SK-N-SH (cell line): ENCODE measurements around the gene OST4. TPM values are rescaled to one million over a fixed set of nuclear protein-coding genes. Genes with fewer than 3 reads are reported as not detected.

Experiments used
- CTCF ChIA-PET: fragments of 300-600, 350-600 bp; formaldehyde crosslinking; extraction: SDS; loops from one replicate; lab custom pipeline; 2021; lab: Yijun Ruan, JAX
- POLR2A ChIA-PET: fragments of 350-600 bp; sonication (Branson Sonifier 250); formaldehyde crosslinking; extraction: SDS; loops from one replicate; lab custom pipeline; 2020; ENCODE audit warnings: antibody characterized with exemption, inconsistent platforms; lab: Yijun Ruan, JAX
- DNase-seq: peaks from one replicate; pipeline ENCODE4 v3.0.0; 2012
- H2AFZ ChIP-seq: fragments of 200-600 bp; sonication (generic); 2 replicates; pipeline ENCODE4 v1.8.1; 2016; ENCODE audit warnings: antibody characterized with exemption, mild to moderate bottlenecking, low read depth
- H3F3A ChIP-seq: fragments of 200-600 bp; sonication (generic); replicated peaks from 2 replicates; pipeline ENCODE3; 2016; ENCODE audit warnings: antibody characterized with exemption, mild to moderate bottlenecking; ENCODE audit not compliant: insufficient read depth
- H3K27ac ChIP-seq, 2 experiments: fragments of 200-500 bp in 1 of 2; fragments of 200-600 bp in 1 of 2; sonication (Bioruptor generic) in 1 of 2; sonication (generic), shearing (Covaris generic) in 1 of 2; 2 replicates each; pipeline versions ENCODE4 v1.5.1 to v1.6.1; 2014 to 2016; ENCODE audit warnings: low read depth in 2 of 2, inconsistent platforms in 1 of 2, low read length in 1 of 2, mild to moderate bottlenecking in 1 of 2, mixed read lengths in 1 of 2
- H3K27me3 ChIP-seq: fragments of 200-600 bp; sonication (generic), shearing (Covaris generic); 2 replicates; pipeline ENCODE4 v1.6.1; 2016; ENCODE audit warnings: mixed run types; ENCODE audit not compliant: insufficient read depth
- H3K36me3 ChIP-seq, 2 experiments: fragments of 200-500 bp in 1 of 2; fragments of 200-600 bp in 1 of 2; sonication (Bioruptor generic) in 1 of 2; sonication (generic) in 1 of 2; replicated peaks in 1 of 2; 2 replicates each; pipeline versions ENCODE3 to v1.5.1; 2014 to 2016; ENCODE audit warnings: low read length in 1 of 2, mild to moderate bottlenecking in 1 of 2; ENCODE audit not compliant: insufficient read depth in 2 of 2, control insufficient read depth in 1 of 2
- H3K4me1 ChIP-seq, 2 experiments: fragments of 200-500 bp in 1 of 2; fragments of 200-600 bp in 1 of 2; sonication (Bioruptor generic) in 1 of 2; sonication (generic), shearing (Covaris generic) in 1 of 2; 2 replicates each; pipeline versions ENCODE4 v1.5.1 to v1.6.1; 2014 to 2016; ENCODE audit warnings: low read depth in 1 of 2, low read length in 1 of 2, mixed run types in 1 of 2; ENCODE audit not compliant: insufficient read depth in 2 of 2, control insufficient read depth in 1 of 2
- H3K4me2 ChIP-seq: fragments of 200-600 bp; sonication (generic), shearing (Covaris generic); 2 replicates; pipeline ENCODE4 v1.6.1; 2017; ENCODE audit warnings: mixed run types
- H3K4me3 ChIP-seq, 2 experiments: fragments of 200-500 bp in 1 of 2; fragments of 200-600 bp in 1 of 2; sonication (Bioruptor generic) in 1 of 2; sonication (generic), shearing (Covaris generic) in 1 of 2; 2 replicates each; pipeline versions ENCODE4 v1.5.1 to v1.8.1; 2014 to 2016; ENCODE audit warnings: low read depth in 2 of 2, inconsistent platforms in 1 of 2, low read length in 1 of 2, mild to moderate bottlenecking in 1 of 2, mixed read lengths in 1 of 2, moderate library complexity in 1 of 2
- H3K79me2 ChIP-seq: fragments of 200-600 bp; sonication (generic); 2 replicates; pipeline ENCODE4 v1.8.1; 2017; ENCODE audit warnings: mild to moderate bottlenecking; ENCODE audit not compliant: insufficient read depth
- H3K9ac ChIP-seq: fragments of 200-600 bp; sonication (generic); 2 replicates; pipeline ENCODE4 v1.6.1; 2017; ENCODE audit warnings: mixed run types
- H3K9me2 ChIP-seq: fragments of 200-600 bp; sonication (generic); 2 replicates; pipeline ENCODE4 v1.6.1; 2017; ENCODE audit warnings: mixed run types
- H3K9me3 ChIP-seq: fragments of 200-600 bp; sonication (generic); 2 replicates; pipeline ENCODE4 v1.6.1; 2017; ENCODE audit warnings: mixed run types, mild to moderate bottlenecking, moderate library complexity
- H4K20me1 ChIP-seq: fragments of 200-600 bp; sonication (generic); 2 replicates; pipeline ENCODE4 v1.6.1; 2017; ENCODE audit warnings: mild to moderate bottlenecking, mixed run types; ENCODE audit not compliant: insufficient read depth
- CHD2 ChIP-seq: fragments of 150-350 bp; IDR thresholded peaks from 2 replicates; pipeline ENCODE4 v1.6.1; 2018; ENCODE audit warnings: low read length; ENCODE audit not compliant: partially characterized antibody
- ELF1 ChIP-seq: IDR thresholded peaks from 2 replicates; pipeline ENCODE4 v1.4.0; 2012
- EZH2phosphoT487 ChIP-seq: fragments of 200-600 bp; sonication (generic); IDR thresholded peaks from 2 replicates; pipeline ENCODE4 v1.6.1; 2017; ENCODE audit warnings: low read depth, mixed run types, mild to moderate bottlenecking, antibody characterized with exemption, moderate library complexity, borderline replicate concordance
- FOXJ3 ChIP-seq: sonication (generic); formaldehyde crosslinking; IDR thresholded peaks from 2 replicates; pipeline ENCODE4 v1.5.1; 2020; ENCODE audit warnings: mild to moderate bottlenecking, missing genetic modification reagents
- FOXM1 ChIP-seq: IDR thresholded peaks from 2 replicates; pipeline ENCODE4 v1.4.0; 2012; ENCODE audit warnings: low read depth, mild to moderate bottlenecking
- GATA2 ChIP-seq: sonication (generic); formaldehyde crosslinking; IDR thresholded peaks from 2 replicates; pipeline ENCODE4 v1.5.0; 2020; ENCODE audit warnings: mild to moderate bottlenecking, missing genetic modification reagents
- MXI1 ChIP-seq: IDR thresholded peaks from 2 replicates; pipeline ENCODE4 v1.6.1; 2012; ENCODE audit warnings: mild to moderate bottlenecking, low read depth, low read length, improper control_type of control experiment
- NRF1 ChIP-seq: IDR thresholded peaks from 2 replicates; pipeline ENCODE4 v1.6.1; 2012; ENCODE audit warnings: low read depth, mild to moderate bottlenecking, low read length
- RAD21 ChIP-seq: IDR thresholded peaks from 2 replicates; pipeline ENCODE4 v1.6.1; 2012; ENCODE audit warnings: mild to moderate bottlenecking, low read length
- RFX5 ChIP-seq: IDR thresholded peaks from 2 replicates; pipeline ENCODE4 v1.6.1; 2012; ENCODE audit warnings: mild to moderate bottlenecking, improper control_type of control experiment, low read length
- TEAD4 ChIP-seq: IDR thresholded peaks from 2 replicates; pipeline ENCODE4 v1.4.0; 2012; ENCODE audit warnings: mild to moderate bottlenecking, borderline replicate concordance; ENCODE audit not compliant: insufficient read depth
- YY1 ChIP-seq: IDR thresholded peaks from 2 replicates; pipeline ENCODE4 v1.4.0; 2012; ENCODE audit warnings: low read depth, mild to moderate bottlenecking
- ZBTB33 ChIP-seq: IDR thresholded peaks from 2 replicates; pipeline ENCODE4 v1.4.0; 2012; ENCODE audit warnings: low read depth, borderline replicate concordance
- WGBS: methylation state at CpG from one replicate; pipeline ENCODE4 v1.1.6; 2017; ENCODE audit warnings: low lambda C conversion rate; 5-methylcytosine and 5-hydroxymethylcytosine counted together
- polyA plus RNA-seq, 3 experiments: library from polyadenylated mRNA; depleted of rRNA; stranded (reverse); fragments of >200 nt; gene quantifications; 2 replicates each; pipeline ENCODE4 v1.2.3, GENCODE V29; 2012
- TF ChIP-seq, protein P1 (sequence below): IDR thresholded peaks from 2 replicates; pipeline ENCODE4; 2012
- TF ChIP-seq, protein P2 (sequence below): fragments of 150-350 bp; IDR thresholded peaks from 2 replicates; pipeline ENCODE4 v1.6.1; 2017; ENCODE audit warnings: antibody characterized with exemption, low read length, low read depth, borderline replicate concordance
- TF ChIP-seq, protein P3 (sequence below): IDR thresholded peaks from 2 replicates; pipeline ENCODE4 v1.4.0; 2012; ENCODE audit warnings: low read depth

Gene OST4
- polyA plus RNA-seq, 1 of the 3 experiments (the other 2 are of a cell fraction): 1,851 TPM

GRCh38 chr2:27039426-27039825, 32.0 kb downstream of the OST4 start:
- H3K4me3 ChIP-seq: no peak overlapping the region
- TF ChIP-seq NRF1 (no peak), YY1 (no peak), RAD21 (no peak), MXI1 (no peak), RFX5 (no peak), FOXJ3 (no peak), FOXM1 (no peak), GATA2 (CRISPR knock-in tag) (no peak), TEAD4 (no peak), ELF1 (no peak), CHD2 (no peak)
- TF ChIP-seq, protein P1, sequence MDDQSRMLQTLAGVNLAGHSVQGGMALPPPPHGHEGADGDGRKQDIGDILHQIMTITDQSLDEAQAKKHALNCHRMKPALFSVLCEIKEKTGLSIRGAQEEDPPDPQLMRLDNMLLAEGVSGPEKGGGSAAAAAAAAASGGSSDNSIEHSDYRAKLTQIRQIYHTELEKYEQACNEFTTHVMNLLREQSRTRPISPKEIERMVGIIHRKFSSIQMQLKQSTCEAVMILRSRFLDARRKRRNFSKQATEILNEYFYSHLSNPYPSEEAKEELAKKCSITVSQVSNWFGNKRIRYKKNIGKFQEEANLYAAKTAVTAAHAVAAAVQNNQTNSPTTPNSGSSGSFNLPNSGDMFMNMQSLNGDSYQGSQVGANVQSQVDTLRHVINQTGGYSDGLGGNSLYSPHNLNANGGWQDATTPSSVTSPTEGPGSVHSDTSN: no peak
- TF ChIP-seq, protein P2, sequence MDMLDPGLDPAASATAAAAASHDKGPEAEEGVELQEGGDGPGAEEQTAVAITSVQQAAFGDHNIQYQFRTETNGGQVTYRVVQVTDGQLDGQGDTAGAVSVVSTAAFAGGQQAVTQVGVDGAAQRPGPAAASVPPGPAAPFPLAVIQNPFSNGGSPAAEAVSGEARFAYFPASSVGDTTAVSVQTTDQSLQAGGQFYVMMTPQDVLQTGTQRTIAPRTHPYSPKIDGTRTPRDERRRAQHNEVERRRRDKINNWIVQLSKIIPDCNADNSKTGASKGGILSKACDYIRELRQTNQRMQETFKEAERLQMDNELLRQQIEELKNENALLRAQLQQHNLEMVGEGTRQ: no peak
- ChIA-PET POLR2A (interaction anchor here (1.5 to 2.7 kb wide), 2 partner anchors 10 to 11 kb away, joined by 4 to 8 read pairs; partner anchors contain the start of gene AGBL5), CTCF (interaction anchor here (0.8 to 2.3 kb wide), 7 partner anchors 11 to 78 kb away, joined by 3 to 12 read pairs (median 6); partner anchors contain the start of gene KHK)
- H3K9ac ChIP-seq: no peak overlapping the region
- peaks cover 3 to 10% of the 10 kb centered on the region in 2 experiments; a peak in 2 of 4 replicates for H3K4me1 ChIP-seq
- no peaks in the 10 kb centered on the region for H3K27me3 ChIP-seq
- no peaks in the 10 kb centered on the region for H3K9me3 ChIP-seq
- H3F3A ChIP-seq: peaks cover 15% of the 10 kb centered on the region
- 96% methylated on average over 6 of the region's 6 CpGs for WGBS
- no peaks in the 10 kb centered on the region for H3K9me2 ChIP-seq
- H3K36me3 ChIP-seq: peaks cover 31 to 81% of the 10 kb centered on the region in 2 experiments
- no peak overlapping the region for H3K27ac ChIP-seq
- H4K20me1 ChIP-seq: no peaks in the 10 kb centered on the region; the same call in 1 of the 2 replicates
- DNase-seq: no peak
- peaks cover 22% of the 10 kb centered on the region for H3K79me2 ChIP-seq
- H3K4me2 ChIP-seq: no peak overlapping the region
- no peak overlapping the region for H2AFZ ChIP-seq

- no peak for DNase-seq
- WGBS: 95% methylated on average over 17 of the region's 17 CpGs
- Histone ChIP-seq H3K27ac (no peak overlapping the region), H3K4me1 (peaks cover 8 to 15% of the 10 kb centered on the region in 2 experiments; a peak in 3 of 4 replicates), H3K9me3 (no peaks in the 10 kb centered on the region), H3K9me2 (no peaks in the 10 kb centered on the region), H3K4me2 (no peak overlapping the region), H3K79me2 (peaks cover 28% of the 10 kb centered on the region), H3K27me3 (no peaks in the 10 kb centered on the region), H3K4me3 (no peak overlapping the region), H4K20me1 (no peaks in the 10 kb centered on the region; the same call in 1 of the 2 replicates), H3F3A (peaks cover 15% of the 10 kb centered on the region), H2AFZ (no peak overlapping the region), H3K9ac (no peak overlapping the region), H3K36me3 (peaks cover 31 to 81% of the 10 kb centered on the region in 2 experiments)
- TF ChIP-seq, protein P3, sequence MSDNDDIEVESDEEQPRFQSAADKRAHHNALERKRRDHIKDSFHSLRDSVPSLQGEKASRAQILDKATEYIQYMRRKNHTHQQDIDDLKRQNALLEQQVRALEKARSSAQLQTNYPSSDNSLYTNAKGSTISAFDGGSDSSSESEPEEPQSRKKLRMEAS: no peak
- TF ChIP-seq EZH2phosphoT487: no peak
- TF ChIP-seq ZBTB33: no peak
- CTCF ChIA-PET: interaction anchor here (1.1 to 2.3 kb wide), 8 partner anchors 11 to 193 kb away, joined by 3 to 12 read pairs (median 6); partner anchors contain the start of gene KHK
- POLR2A ChIA-PET: interaction anchor here (0.7 to 2.7 kb wide), 3 partner anchors 11 to 12 kb away, joined by 3 to 8 read pairs (median 4); partner anchors contain the start of gene AGBL5
These were observed 32.7 kb downstream of the OST4 start for GRCh38 chr2:27038631-27039339.
